Gastroesophageal sphincter (tissue), 4 donors: ENCODE data around the gene RASSF5. TPM values are rescaled to one million over a fixed set of nuclear protein-coding genes. Genes with fewer than 3 reads are reported as not detected.
"Not testable (repeated sequence)": the region's sequence is repeated elsewhere in the genome, so short reads cannot be mapped to it uniquely, and the experiment has no call there.

Source experiments
- ATAC-seq: fragments of 150-250 bp; one replicate; pipeline ENCODE4 v1.9.1; 2016; ENCODE audit warnings: mild to moderate bottlenecking, moderate library complexity
- H3K27ac ChIP-seq, 4 donors: fragments of 200-600 bp; sonication (generic) in 3 of 4; 1 replicate in 3 of 4; 2 replicates in 1 of 4; pipeline ENCODE4 v1.5.1; 2016 to 2019
- H3K27me3 ChIP-seq: fragments of 200-600 bp; sonication (generic); one replicate; pipeline ENCODE4 v1.5.1; 2019
- H3K36me3 ChIP-seq, 2 donors: fragments of 200-600 bp; sonication (generic); one replicate each; pipeline ENCODE4 v1.5.1; 2019; ENCODE audit warnings: control low read depth in 1 of 2
- H3K4me1 ChIP-seq, 3 donors: fragments of 200-600 bp; sonication (generic); 1 replicate in 2 of 3; 2 replicates in 1 of 3; pipeline ENCODE4 v1.5.1; 2016 to 2019; ENCODE audit warnings: control low read depth in 2 of 3
- H3K4me3 ChIP-seq, 2 donors: fragments of 200-600 bp; sonication (generic); one replicate each; pipeline ENCODE4 v1.5.1; 2019; ENCODE audit warnings: mild to moderate bottlenecking in 1 of 2, moderate library complexity in 1 of 2
- H3K9me3 ChIP-seq, 3 donors: fragments of 200-600 bp; sonication (generic); one replicate each; pipeline ENCODE4 v1.5.1; 2017 to 2019; ENCODE audit warnings: control low read depth in 2 of 3
- CTCF ChIP-seq, 4 experiments: fragments of 200-600 bp in 2 of 4; fragments of 450-650 bp in 2 of 4; sonication (generic) in 1 of 4; IDR thresholded peaks; one replicate each; pipeline ENCODE4 v1.5.1; 2017 to 2019; ENCODE audit warnings: antibody characterized with exemption in 4 of 4, mild to moderate bottlenecking in 2 of 4, moderate library complexity in 2 of 4
- EP300 ChIP-seq: sonication (generic); formaldehyde crosslinking; IDR thresholded peaks from one replicate; pipeline ENCODE4 v1.6.1; 2017; ENCODE audit warnings: antibody characterized with exemption, mild to moderate bottlenecking
- POLR2A ChIP-seq, 2 donors: fragments of 450-650 bp; IDR thresholded peaks; one replicate each; pipeline ENCODE4 v1.6.1; 2017; ENCODE audit warnings: antibody characterized with exemption in 2 of 2, mild to moderate bottlenecking in 2 of 2, moderate library complexity in 1 of 2
- POLR2AphosphoS5 ChIP-seq: sonication (generic); formaldehyde crosslinking; IDR thresholded peaks from one replicate; pipeline ENCODE4 v1.6.1; 2017; ENCODE audit warnings: antibody characterized with exemption
- WGBS, 2 donors: methylation state at CpG; one replicate each; pipeline ENCODE4 v1.1.5; 2018; ENCODE audit warnings: low coverage in 1 of 2; 5-methylcytosine and 5-hydroxymethylcytosine counted together
- total RNA-seq, 4 donors: library from RNA; depleted of rRNA; stranded (reverse); fragments of >200 nt; gene quantifications; one replicate each; pipeline ENCODE4 v1.1.0, GENCODE V29; 2016

RASSF5 gene
- total RNA-seq, 4 donors from 2014 or later: 6.2 to 23.3 (median 8.5) TPM

GRCh38 chr1:206479183-206480125 is 27.9 kb upstream of the RASSF5 start:
- TF ChIP-seq POLR2A (IDR thresholded peaks at IDR 0.05) (no peak), EP300 (no peak), CTCF (IDR thresholded peaks at IDR 0.05) (peak in 3 of 4 experiments; percentile 74 to 82 (median 82))
- H3K4me3 ChIP-seq: no peak overlapping the region
- no peak overlapping the region for H3K27ac ChIP-seq
- WGBS, 2 donors: 45 to 65% methylated on average over 5 of the region's 14 CpGs
- no peaks in the 10 kb centered on the region for H3K27me3 ChIP-seq
- peaks cover 0 to 37% of the 10 kb centered on the region in 2 donors for H3K36me3 ChIP-seq
- peak; percentile 58 for ATAC-seq
- no peaks in the 10 kb centered on the region for H3K9me3 ChIP-seq
- no peaks in the 10 kb centered on the region for H3K4me1 ChIP-seq

- H3K4me1 ChIP-seq: no peaks in the 10 kb centered on the region
- ATAC-seq: no peak
- 90 to 92% methylated on average over 2 to 4 of the region's 8 CpGs for WGBS, 2 donors
- no peak overlapping the region for H3K27ac ChIP-seq
- no peaks in the 10 kb centered on the region for H3K27me3 ChIP-seq
- TF ChIP-seq POLR2A (IDR thresholded peaks at IDR 0.05) (no peak), CTCF (IDR thresholded peaks at IDR 0.05) (no peak), EP300 (no peak), POLR2AphosphoS5 (no peak)
- no peaks in the 10 kb centered on the region for H3K9me3 ChIP-seq
- no peak overlapping the region for H3K4me3 ChIP-seq
- peaks cover 0 to 31% of the 10 kb centered on the region in 2 donors for H3K36me3 ChIP-seq
Observed at GRCh38 chr1:206480211-206480610, 27.1 kb upstream of the RASSF5 start.

- Histone ChIP-seq H3K4me1 (peaks cover 0 to 10% (median 0%) of the 10 kb centered on the region in 3 donors), H3K36me3 (peaks cover 0 to 12% of the 10 kb centered on the region in 2 donors), H3K27me3 (no peaks in the 10 kb centered on the region), H3K27ac (no peak overlapping the region), H3K9me3 (no peaks in the 10 kb centered on the region), H3K4me3 (no peak overlapping the region)
- 100% methylated on average over 1 of the region's 2 CpGs; no CpG with 5 or more reads in 1 of the 2 donors for WGBS, 2 donors
- TF ChIP-seq POLR2A (IDR thresholded peaks at IDR 0.05) (no peak), EP300 (no peak), POLR2AphosphoS5 (no peak), CTCF (IDR thresholded peaks at IDR 0.05) (no peak)
- ATAC-seq: no peak
Observed at GRCh38 chr1:206482611-206483010, 24.7 kb upstream of the RASSF5 start.

- H3K4me1 ChIP-seq: peaks cover 0 to 11% (median 0%) of the 10 kb centered on the region in 3 donors
- H3K27ac ChIP-seq, H3K36me3 ChIP-seq, H3K27me3 ChIP-seq, H3K4me3 ChIP-seq, ATAC-seq, H3K9me3 ChIP-seq: not testable (repeated sequence)
- WGBS, 2 donors: 85 to 100% methylated on average over 1 of the region's 1 CpG
Observed at GRCh38 chr1:206483864-206484263, 23.5 kb upstream of the RASSF5 start.

- no peaks in the 10 kb centered on the region for H3K9me3 ChIP-seq
- H3K36me3 ChIP-seq: no peaks in the 10 kb centered on the region
- WGBS, 2 donors: no CpG with 5 or more reads among the region's 10 CpGs
- no peak for ATAC-seq
- H3K27me3 ChIP-seq: no peaks in the 10 kb centered on the region
- TF ChIP-seq EP300 (no peak), POLR2A (IDR thresholded peaks at IDR 0.05) (no peak), POLR2AphosphoS5 (no peak), CTCF (IDR thresholded peaks at IDR 0.05) (no peak)
- no peak overlapping the region for H3K27ac ChIP-seq
- peaks cover 0 to 13% (median 0%) of the 10 kb centered on the region in 3 donors for H3K4me1 ChIP-seq
- H3K4me3 ChIP-seq: no peak overlapping the region
Observed at GRCh38 chr1:206484901-206485300, 22.4 kb upstream of the RASSF5 start.
